ENCODE data around the gene NUTM1.
A peak's percentile ranks its signal among the peaks of the same experiment; 100 is the strongest.
"Not testable (repeated sequence)": the region's sequence is repeated elsewhere in the genome, so short reads cannot be mapped to it uniquely, and the experiment has no call there.

The NUTM1 gene

GRCh38 chr15:34365836-34366235, 22.7 kb downstream of the NUTM1 start:
- DNase-seq (ENCODE audit: low spot score) = no peak

GRCh38 chr15:34366271-34367065, 23.4 kb downstream of the NUTM1 start:
- DNase-seq (ENCODE audit: low spot score) = peak; percentile 69

GRCh38 chr15:34367101-34368081, 24.3 kb downstream of the NUTM1 start, which contains the start of gene LPCAT4:
LPCAT4 (minus strand) TSS chr15:34367196; CDS start chr15:34367100, 96 bp downstream.
- DNase-seq (ENCODE audit: low spot score) = peak; percentile 89

GRCh38 chr15:34370129-34370528, 27.0 kb downstream of the NUTM1 start:
- no peak for DNase-seq (ENCODE audit: low spot score)

- DNase-seq (ENCODE audit: low spot score) = no peak
Measured at GRCh38 chr15:34370643-34371042, 27.5 kb downstream of the NUTM1 start.

- DNase-seq (ENCODE audit: low spot score) = no peak
Measured at GRCh38 chr15:34373951-34374350, 30.8 kb downstream of the NUTM1 start.

GRCh38 chr15:34374816-34375215, 31.7 kb downstream of the NUTM1 start:
- DNase-seq (ENCODE audit: low spot score) = no peak

GRCh38 chr15:34375541-34375940, 32.4 kb downstream of the NUTM1 start:
- not testable (repeated sequence) for DNase-seq (ENCODE audit: low spot score)

GRCh38 chr15:34376856-34377255, 33.7 kb downstream of the NUTM1 start:
- DNase-seq (ENCODE audit: low spot score) = no peak

GRCh38 chr15:34380491-34380890, 37.4 kb downstream of the NUTM1 start:
- not testable (repeated sequence) for DNase-seq (ENCODE audit: low spot score)

GRCh38 chr15:34381829-34382521, 38.9 kb downstream of the NUTM1 start:
- not testable (repeated sequence) for DNase-seq (ENCODE audit: low spot score)

- DNase-seq (ENCODE audit: low spot score) = not testable (repeated sequence)
Measured at GRCh38 chr15:34389594-34390086, 46.5 kb downstream of the NUTM1 start.

GRCh38 chr15:34392981-34393380, 49.9 kb downstream of the NUTM1 start:
- DNase-seq (ENCODE audit: low spot score) = not testable (repeated sequence)

- not testable (repeated sequence) for DNase-seq (ENCODE audit: low spot score)
Measured at GRCh38 chr15:34397637-34398259, 54.6 kb downstream of the NUTM1 start.

- DNase-seq (ENCODE audit: low spot score) = not testable (repeated sequence)
Measured at GRCh38 chr15:34403160-34403598, 60.1 kb downstream of the NUTM1 start.

GRCh38 chr15:34403899-34404298, 60.8 kb downstream of the NUTM1 start:
- DNase-seq (ENCODE audit: low spot score) = not testable (repeated sequence)
